Right atrium auricular region (tissue), 2 donors: Measurements from ENCODE around the gene GOLGA6L24. TPM values are rescaled to one million over a fixed set of nuclear protein-coding genes. Genes with fewer than 3 reads are reported as not detected.

Experiments
- total RNA-seq, 2 donors: library from RNA; depleted of rRNA; stranded (reverse); fragments of >200 nt; gene quantifications; one replicate each; pipeline ENCODE4 v1.1.0, GENCODE V29; 2016

The GOLGA6L24 gene
- total RNA-seq, 2 donors from 2014 or later, result not detected

Other genes starting within 250 kb of the GOLGA6L24 start
- 10 to 100 TPM; 50.8 to 62.4 TPM for gene HERC2, start 35.9 kb downstream of the GOLGA6L24 start, total RNA-seq
- gene GOLGA8F, start 20.6 kb upstream of the GOLGA6L24 start, total RNA-seq, result not detected
- not detected for gene GOLGA8G, start 174.9 kb upstream of the GOLGA6L24 start, total RNA-seq
- not detected for gene GOLGA6L25, start 195.5 kb upstream of the GOLGA6L24 start, total RNA-seq